ENCODE data around the gene JPH3. TPM values are rescaled to one million over a fixed set of nuclear protein-coding genes. Genes with fewer than 3 reads are reported as not detected.

The JPH3 gene
- polyA plus RNA-seq, 3 donors: not detected

GRCh38 chr16:87701078-87701460 lies 98.8 kb downstream of the JPH3 start:
- Histone ChIP-seq H3K4me2 (replicated peaks; ENCODE audit: extremely low read depth, low read length, poor library complexity, severe bottlenecking) (no peak overlapping the region), H3K79me2 (ENCODE audit: insufficient read depth, low read length) (no peaks in the 10 kb centered on the region), H3K27me3 (ENCODE audit: control insufficient read depth in 2 of 2, insufficient read depth in 2 of 2, low read length in 2 of 2) (no peaks in the 10 kb centered on the region), H3K27ac (ENCODE audit: low read depth in 1 of 2, low read length in 2 of 2) (no peak overlapping the region), H3K9ac (ENCODE audit: insufficient read depth, low read length, poor library complexity, severe bottlenecking) (no peak overlapping the region), H3K4me1 (ENCODE audit: control insufficient read depth in 1 of 2, insufficient read depth in 2 of 2, low read length in 2 of 2) (no peaks in the 10 kb centered on the region), H4K20me1 (ENCODE audit: insufficient read depth, low read length) (no peaks in the 10 kb centered on the region), H3K9me3 (replicated peaks in 1 of 2; ENCODE audit: control insufficient read depth in 1 of 2, insufficient read depth in 1 of 2, low read length in 2 of 2) (no peaks in the 10 kb centered on the region), H2AFZ (ENCODE audit: insufficient read depth, low read depth, low read length, poor library complexity, severe bottlenecking) (no peak overlapping the region), H3K4me3 (replicated peaks in 1 of 3; ENCODE audit: low read depth in 2 of 3, low read length in 3 of 3) (no peak overlapping the region), H3K36me3 (replicated peaks in 1 of 2; ENCODE audit: control insufficient read depth in 1 of 2, insufficient read depth in 2 of 2, low read length in 2 of 2) (peaks cover 10 to 50% of the 10 kb centered on the region in 2 donors)
- no peak for DNase-seq
- no peaks in the 10 kb centered on the region for H3K9me3 Mint-ChIP-seq
- peaks cover 8% of the 10 kb centered on the region for H3K4me1 Mint-ChIP-seq
- intact Hi-C loops (cut with micrococcal nuclease): no loop called here
- peaks cover 0 to 1% (median 0%) of the 10 kb centered on the region in 3 donors for H3K27me3 Mint-ChIP-seq (ENCODE audit: low read depth in 3 of 3)
- 83% methylated on average over 6 of the region's 11 CpGs for WGBS (ENCODE audit: insufficient coverage)
- no peak overlapping the region for H3K4me3 Mint-ChIP-seq
- peaks cover 36 to 66% of the 10 kb centered on the region in 2 donors for H3K36me3 Mint-ChIP-seq
- no peak for TF ChIP-seq CTCF (IDR thresholded peaks at IDR 0.05)
- no peak overlapping the region for H3K27ac Mint-ChIP-seq

GRCh38 chr16:87701505-87701921 lies 99.2 kb downstream of the JPH3 start:
- H3K27ac ChIP-seq (ENCODE audit: low read depth in 1 of 2, low read length in 2 of 2): no peak overlapping the region
- Mint-ChIP-seq H3K9me3 (no peaks in the 10 kb centered on the region), H3K4me1 (peaks cover 8% of the 10 kb centered on the region), H3K27ac (peak overlapping the region in 2 of 7 donors; percentile 20 to 33), H3K27me3 (ENCODE audit: low read depth in 3 of 3) (peaks cover 0 to 1% (median 0%) of the 10 kb centered on the region in 3 donors), H3K36me3 (peaks cover 33 to 64% of the 10 kb centered on the region in 2 donors), H3K4me3 (no peak overlapping the region)
- no peaks in the 10 kb centered on the region for H4K20me1 ChIP-seq (ENCODE audit: insufficient read depth, low read length)
- no peak overlapping the region for H3K4me3 ChIP-seq (replicated peaks in 1 of 3; ENCODE audit: low read depth in 2 of 3, low read length in 3 of 3)
- H3K4me1 ChIP-seq (ENCODE audit: control insufficient read depth in 1 of 2, insufficient read depth in 2 of 2, low read length in 2 of 2): no peaks in the 10 kb centered on the region
- no peak overlapping the region for H3K4me2 ChIP-seq (replicated peaks; ENCODE audit: extremely low read depth, low read length, poor library complexity, severe bottlenecking)
- intact Hi-C loops (cut with micrococcal nuclease): no loop called here
- DNase-seq: no peak
- TF ChIP-seq CTCF (IDR thresholded peaks at IDR 0.05): no peak
- H2AFZ ChIP-seq (ENCODE audit: insufficient read depth, low read depth, low read length, poor library complexity, severe bottlenecking): no peak overlapping the region
- peaks cover 7 to 48% of the 10 kb centered on the region in 2 donors for H3K36me3 ChIP-seq (replicated peaks in 1 of 2; ENCODE audit: control insufficient read depth in 1 of 2, insufficient read depth in 2 of 2, low read length in 2 of 2)
- no peak overlapping the region for H3K9ac ChIP-seq (ENCODE audit: insufficient read depth, low read length, poor library complexity, severe bottlenecking)
- WGBS (ENCODE audit: insufficient coverage): 95% methylated on average over 21 of the region's 23 CpGs
- H3K9me3 ChIP-seq (replicated peaks in 1 of 2; ENCODE audit: control insufficient read depth in 1 of 2, insufficient read depth in 1 of 2, low read length in 2 of 2): no peaks in the 10 kb centered on the region
- H3K27me3 ChIP-seq (ENCODE audit: control insufficient read depth in 2 of 2, insufficient read depth in 2 of 2, low read length in 2 of 2): no peaks in the 10 kb centered on the region
- no peaks in the 10 kb centered on the region for H3K79me2 ChIP-seq (ENCODE audit: insufficient read depth, low read length)
